HepG2 (cell line): Measurements from ENCODE around the gene GBA2. TPM values are rescaled to one million over a fixed set of nuclear protein-coding genes. Genes with fewer than 3 reads are reported as not detected.

Source experiments
- ATAC-seq: fragments of 200-7000 bp; cut with Tn5 transposase; 3 replicates; pipeline ENCODE4 v1.9.1; 2020; ENCODE audit warnings: mild to moderate bottlenecking, moderate library complexity
- BruUV-seq: library from RNA; stranded (reverse); fragments of 400-500 nt; replicated peaks from 2 replicates; lab custom pipeline; 2021; lab: Mats Ljungman, UMichigan
- CTCF ChIA-PET: fragments of 300-600 bp; formaldehyde crosslinking; extraction: SDS; loops from one replicate; lab custom pipeline; 2021; ENCODE audit warnings: low total read pairs, inconsistent platforms, low intra/inter-chr PET ratio; lab: Yijun Ruan, JAX
- POLR2A ChIA-PET: fragments of 350-600 bp; sonication (Branson Sonifier 250); formaldehyde crosslinking; loops from one replicate; lab custom pipeline; 2020; ENCODE audit warnings: antibody characterized with exemption, inconsistent platforms; lab: Yijun Ruan, JAX
- DNase-seq: peaks from one replicate; pipeline ENCODE4 v3.0.0-alpha.2; 2015; ENCODE audit warnings: low spot score
- FAIRE-seq: peaks from 3 replicates; lab custom pipeline; 2011; peaks lifted over from hg19 to GRCh38; lab: Jason Lieb, UNC
- H2AFZ ChIP-seq: one replicate; pipeline ENCODE4 v1.6.1; 2011; ENCODE audit warnings: low read length, inconsistent platforms
- H3K27ac ChIP-seq: fragments of 300-600 bp; 3 replicates; pipeline ENCODE4 v1.8.0; 2011; ENCODE audit warnings: mixed run types, mild to moderate bottlenecking, mixed read lengths, low read length, inconsistent platforms; ENCODE audit not compliant: insufficient read depth; ENCODE audit errors: extremely low read length
- H3K27me3 ChIP-seq, 2 experiments: fragments of 200-600 bp in 1 of 2; 2 replicates in 1 of 2; 3 replicates in 1 of 2; pipeline versions ENCODE4 v1.6.0 to v1.8.0; 2011; ENCODE audit warnings: low read length in 2 of 2, mild to moderate bottlenecking in 2 of 2, moderate library complexity in 2 of 2, inconsistent platforms in 1 of 2; ENCODE audit not compliant: insufficient read depth in 2 of 2, control insufficient read depth in 1 of 2
- H3K36me3 ChIP-seq, 2 experiments: fragments of 200-600 bp in 1 of 2; replicated peaks in 1 of 2; 2 replicates in 1 of 2; 3 replicates in 1 of 2; pipeline versions ENCODE4 v1.5.1 to v1.8.0; 2011; ENCODE audit warnings: low read length in 2 of 2, inconsistent platforms in 1 of 2; ENCODE audit not compliant: insufficient read depth in 2 of 2, control insufficient read depth in 1 of 2
- H3K4me1 ChIP-seq: 2 replicates; pipeline ENCODE4 v1.5.1; 2012; ENCODE audit warnings: low read length, inconsistent platforms; ENCODE audit not compliant: insufficient read depth
- H3K4me2 ChIP-seq: 2 replicates; pipeline ENCODE4 v1.6.0; 2011; ENCODE audit warnings: low read depth, low read length, inconsistent platforms
- H3K4me3 ChIP-seq, 3 experiments: fragments of 200-600 bp in 1 of 3; sonication (generic), shearing (Covaris generic) in 1 of 3; replicated peaks in 1 of 3; 2 replicates each; pipeline ENCODE4 v1.5.1; 2011 to 2016; ENCODE audit warnings: low read length in 3 of 3, inconsistent platforms in 2 of 3, low read depth in 2 of 3, mild to moderate bottlenecking in 2 of 3, control low read depth in 1 of 3, mixed read lengths in 1 of 3; ENCODE audit not compliant: insufficient read depth in 1 of 3
- H3K79me2 ChIP-seq: one replicate; pipeline ENCODE4 v1.6.1; 2011; ENCODE audit warnings: low read length, inconsistent platforms; ENCODE audit not compliant: insufficient read depth
- H3K9ac ChIP-seq: 2 replicates; pipeline ENCODE4 v1.6.0; 2011; ENCODE audit warnings: mild to moderate bottlenecking, low read depth, low read length, inconsistent platforms; ENCODE audit not compliant: insufficient read depth
- H3K9me3 ChIP-seq: 2 replicates; pipeline ENCODE4 v1.5.1; 2012; ENCODE audit warnings: mild to moderate bottlenecking, low read length
- H4K20me1 ChIP-seq: 2 replicates; pipeline ENCODE4 v1.6.0; 2011; ENCODE audit warnings: inconsistent platforms, mild to moderate bottlenecking, low read length, moderate library complexity; ENCODE audit not compliant: insufficient read depth
- ATF3 ChIP-seq: sonication (generic); formaldehyde crosslinking; IDR thresholded peaks from 2 replicates; pipeline ENCODE4 v1.4.0; 2020; ENCODE audit warnings: missing genetic modification reagents
- CC2D1A ChIP-seq: sonication (generic); formaldehyde crosslinking; IDR thresholded peaks from 2 replicates; pipeline ENCODE4 v1.8.1; 2023; ENCODE audit warnings: mild to moderate bottlenecking, missing genetic modification reagents
- EEA1 ChIP-seq: sonication (generic); formaldehyde crosslinking; IDR thresholded peaks from 2 replicates; pipeline ENCODE4 v1.5.1; 2020; ENCODE audit warnings: mild to moderate bottlenecking, missing genetic modification reagents, borderline replicate concordance
- LRRFIP1 ChIP-seq: sonication (generic); formaldehyde crosslinking; conservative IDR thresholded peaks from 2 replicates; pipeline ENCODE4 v1.4.0; 2020; ENCODE audit warnings: missing genetic modification reagents
- MEF2D ChIP-seq: sonication (generic); formaldehyde crosslinking; IDR thresholded peaks from 2 replicates; pipeline ENCODE4 v1.5.1; 2020; ENCODE audit warnings: mild to moderate bottlenecking, missing genetic modification reagents
- NR3C1 ChIP-seq: sonication (generic); formaldehyde crosslinking; IDR thresholded peaks from 2 replicates; pipeline ENCODE4 v1.4.0; 2020; ENCODE audit warnings: missing genetic modification reagents
- ZNF282 ChIP-seq: fragments of 450-650 bp; IDR thresholded peaks from 2 replicates; pipeline ENCODE4 v1.6.1; 2018; ENCODE audit not compliant: partially characterized antibody
- ZNF619 ChIP-seq: sonication (generic); formaldehyde crosslinking; IDR thresholded peaks from 2 replicates; pipeline ENCODE4 v1.4.0; 2020; ENCODE audit warnings: mild to moderate bottlenecking, missing genetic modification reagents
- WGBS: methylation state at CpG from one replicate; pipeline ENCODE4 v1.1.6; 2017; ENCODE audit warnings: low lambda C conversion rate; 5-methylcytosine and 5-hydroxymethylcytosine counted together
- in situ Hi-C: cut with HindIII; loops from 2 replicates; pipeline ENCODE4 v1.10.0; 2017; ENCODE audit warnings: low pct_unique_long_range_greater_than_20kb; ENCODE audit not compliant: extremely low pct_ligation_motif_present
- intact Hi-C: fragments of 100-400 bp; cut with micrococcal nuclease; formaldehyde crosslinking; loops from one replicate; pipeline ENCODE4 v1.10.0; 2022; ENCODE audit not compliant: unreplicated experiment
- polyA plus RNA-seq, 8 experiments: library from polyadenylated mRNA; depleted of rRNA in 3 of 8; stranded (reverse) in 7 of 8; unstranded in 1 of 8; fragments of >200 nt; fragmentation: Illumina TruSeq in 4 of 8; extraction: Trizol in 4 of 8; gene quantifications; 2 replicates each; pipeline versions ENCODE4 v1.2.1 to v1.2.3, GENCODE V29; 2011 to 2016; ENCODE audit warnings: low read depth in 4 of 8, missing spikeins in 1 of 8, mixed read lengths in 1 of 8; ENCODE audit not compliant: insufficient read depth in 1 of 8
- total RNA-seq, 5 experiments: library from RNA; depleted of rRNA; stranded (reverse); fragments of >200 nt; fragmentation: Illumina TruSeq; extraction: Trizol; gene quantifications; 2 replicates each; pipeline ENCODE4 v1.2.3, GENCODE V29; 2016; ENCODE audit warnings: low read depth in 1 of 5

Gene GBA2
- total and polyA plus RNA-seq, 2 of the 13 experiments (the other 11 are each of a cell fraction or from before 2014, with no cell fraction given), result 37.5 to 86.1 TPM

- FAIRE-seq (no peak), DNase-seq (no peak), ATAC-seq (no peak)
- no peak overlapping the region for H3K27ac ChIP-seq
- TF ChIP-seq NR3C1, result no peak
- no peak for TF ChIP-seq ZNF619 (CRISPR knock-in tag)
- no peak for TF ChIP-seq ZNF282
- TF ChIP-seq MEF2D, result no peak
- TF ChIP-seq LRRFIP1, result no peak
- no peak for TF ChIP-seq EEA1 (CRISPR knock-in tag)
- TF ChIP-seq CC2D1A, result no peak
- TF ChIP-seq ATF3 (CRISPR knock-in tag), result no peak
- no peaks in the 10 kb centered on the region for H3K4me1 ChIP-seq
- 96% methylated on average over 8 of the region's 8 CpGs for WGBS
- H3K79me2 ChIP-seq, result no peaks in the 10 kb centered on the region
- ChIA-PET CTCF (no interaction called here), POLR2A (interaction anchor here (1.3 kb wide), 1 partner anchor 27 kb away, joined by 3 read pairs; the partner anchor contains the start of genes CREB3 and TLN1)
- no TSS peak for BruUV-seq
- H3K36me3 ChIP-seq, result peaks cover 52 to 91% of the 10 kb centered on the region in 2 experiments
- no peak overlapping the region for H3K4me2 ChIP-seq
- no peaks in the 10 kb centered on the region for H3K27me3 ChIP-seq
- H4K20me1 ChIP-seq, result no peaks in the 10 kb centered on the region
- H3K4me3 ChIP-seq, result no peak overlapping the region
- intact Hi-C loops (no loop called here), in situ Hi-C loops (no loop called here)
- no peak overlapping the region for H3K9ac ChIP-seq
- H2AFZ ChIP-seq, result no peak overlapping the region
- H3K9me3 ChIP-seq, result no peaks in the 10 kb centered on the region
Observed at GRCh38 chr9:35705372-35705771, 43.7 kb downstream of the GBA2 start.
